ENCODE measurements around the gene DNAH17.
"Not testable (repeated sequence)": the region's sequence is repeated elsewhere in the genome, so short reads cannot be mapped to it uniquely, and the experiment has no call there.

The DNAH17 gene

GRCh38 chr17:78528541-78528940 lies 48.7 kb downstream of the DNAH17 start:
- no peak overlapping the region for H3K27ac ChIP-seq
- DNase-seq (ENCODE audit: low read depth, low spot score): no peak

- DNase-seq (ENCODE audit: low read depth, low spot score): no peak
- no peak overlapping the region for H3K27ac ChIP-seq
These were observed 49.9 kb downstream of the DNAH17 start for GRCh38 chr17:78527345-78527744.

- H3K27ac ChIP-seq: no peak overlapping the region
- no peak for DNase-seq (ENCODE audit: low read depth, low spot score)
These were observed 50.8 kb downstream of the DNAH17 start for GRCh38 chr17:78526231-78527025.

DNA sequence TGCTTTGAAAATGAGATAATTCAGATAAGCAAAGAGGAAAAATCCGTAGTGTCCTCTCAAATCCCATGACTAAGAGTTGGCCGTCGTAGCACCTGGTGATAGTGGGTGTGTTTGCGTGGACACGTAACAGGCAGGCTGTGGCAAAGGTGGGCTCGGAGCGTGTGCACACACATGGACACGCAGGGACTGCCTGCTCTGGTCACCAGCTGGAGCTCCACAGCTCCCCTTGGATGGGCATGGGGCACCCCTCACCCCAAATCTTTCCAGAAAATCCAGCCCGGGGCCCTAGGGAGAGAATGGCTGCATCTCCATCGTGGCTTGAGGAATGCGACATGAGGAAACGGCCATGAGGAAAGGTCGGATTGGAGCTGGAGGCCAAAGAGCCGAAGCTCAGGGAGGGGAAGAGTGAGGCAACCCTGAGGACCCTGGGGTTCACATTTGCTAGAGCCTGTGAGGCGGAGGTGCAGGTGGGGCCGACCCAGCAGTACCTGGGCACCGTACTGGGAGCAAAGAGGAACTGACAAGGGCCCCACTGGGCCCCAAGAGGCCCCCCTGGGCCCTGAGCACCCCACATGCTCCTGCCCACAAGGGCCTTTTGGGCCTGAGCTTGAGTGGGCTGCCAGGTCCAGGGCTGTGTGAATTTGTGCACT lies 51.6 kb downstream of the DNAH17 start:
- no peak for DNase-seq (ENCODE audit: low read depth, low spot score)
- no peak overlapping the region for H3K27ac ChIP-seq

- no peak overlapping the region for H3K27ac ChIP-seq
- no peak for DNase-seq (ENCODE audit: low read depth, low spot score)
These were observed 52.2 kb downstream of the DNAH17 start for GRCh38 chr17:78524870-78525510.

DNA sequence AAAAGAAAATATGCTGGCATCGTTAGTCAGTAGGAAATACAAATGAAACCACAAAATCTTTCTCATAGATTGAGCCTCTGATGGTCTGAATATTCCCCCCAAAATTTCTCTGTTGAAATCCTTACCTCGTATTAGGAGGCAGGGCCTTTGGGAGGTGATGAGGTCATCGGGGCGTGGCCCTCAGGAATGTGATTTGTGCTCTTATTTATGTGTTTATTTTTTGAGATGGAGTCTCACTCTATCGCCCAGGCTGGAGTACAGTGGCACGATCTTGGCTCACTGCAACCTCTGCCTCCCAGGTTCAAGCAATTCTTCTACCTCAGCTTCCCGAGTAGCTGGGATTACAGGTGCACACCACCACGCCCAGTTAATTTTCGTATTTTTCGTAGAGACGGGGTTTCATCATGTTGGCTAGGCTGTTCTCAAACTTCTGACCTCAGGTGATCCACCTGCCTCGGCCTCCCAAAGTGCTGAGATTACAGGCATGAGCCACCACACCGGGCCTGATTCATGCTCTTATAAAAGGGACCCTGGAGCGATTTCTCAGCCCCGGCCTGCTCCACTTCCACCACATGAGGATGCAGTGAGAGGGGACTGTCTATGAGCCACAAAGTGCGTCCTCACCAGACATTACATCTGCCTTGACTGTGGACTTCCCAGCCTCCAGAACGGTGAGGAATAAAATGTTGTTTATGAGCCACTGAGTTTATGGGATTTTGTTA lies 53.1 kb downstream of the DNAH17 start:
- DNase-seq (ENCODE audit: low read depth, low spot score): no peak
- no peak overlapping the region for H3K27ac ChIP-seq

GRCh38 chr17:78522031-78522809 lies 55.0 kb downstream of the DNAH17 start:
- DNase-seq (ENCODE audit: low read depth, low spot score): no peak
- no peak overlapping the region for H3K27ac ChIP-seq

GRCh38 chr17:78517421-78517820 lies 59.8 kb downstream of the DNAH17 start:
- DNase-seq (ENCODE audit: low read depth, low spot score): no peak
- H3K27ac ChIP-seq: no peak overlapping the region

- H3K27ac ChIP-seq: no peak overlapping the region
- no peak for DNase-seq (ENCODE audit: low read depth, low spot score)
These were observed 61.7 kb downstream of the DNAH17 start for GRCh38 chr17:78515480-78515879.

GRCh38 chr17:78514521-78514920 lies 62.7 kb downstream of the DNAH17 start:
- no peak overlapping the region for H3K27ac ChIP-seq
- DNase-seq (ENCODE audit: low read depth, low spot score): no peak

DNA sequence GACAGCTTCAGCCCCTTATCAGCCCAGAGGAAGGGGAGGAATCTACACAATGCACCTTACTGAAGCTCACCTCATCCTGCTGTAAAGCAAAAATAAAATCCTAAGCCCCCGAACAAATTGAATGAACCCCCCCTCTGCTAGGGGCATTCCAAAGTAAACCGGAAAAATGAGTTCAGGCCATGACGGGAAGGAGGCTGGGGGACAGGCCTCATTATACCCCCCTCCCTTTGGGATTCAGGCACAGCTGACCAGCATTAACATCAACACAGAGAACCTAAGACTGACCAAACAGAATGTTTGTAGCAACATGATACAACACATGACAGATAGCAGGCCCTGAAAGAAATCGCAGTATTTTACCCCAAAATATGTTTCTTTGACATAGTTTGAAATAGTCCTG lies 64.2 kb downstream of the DNAH17 start:
- no peak overlapping the region for H3K27ac ChIP-seq
- DNase-seq (ENCODE audit: low read depth, low spot score): no peak

GRCh38 chr17:78510141-78511075 lies 66.8 kb downstream of the DNAH17 start:
- DNase-seq (ENCODE audit: low read depth, low spot score): no peak
- no peak overlapping the region for H3K27ac ChIP-seq

DNA sequence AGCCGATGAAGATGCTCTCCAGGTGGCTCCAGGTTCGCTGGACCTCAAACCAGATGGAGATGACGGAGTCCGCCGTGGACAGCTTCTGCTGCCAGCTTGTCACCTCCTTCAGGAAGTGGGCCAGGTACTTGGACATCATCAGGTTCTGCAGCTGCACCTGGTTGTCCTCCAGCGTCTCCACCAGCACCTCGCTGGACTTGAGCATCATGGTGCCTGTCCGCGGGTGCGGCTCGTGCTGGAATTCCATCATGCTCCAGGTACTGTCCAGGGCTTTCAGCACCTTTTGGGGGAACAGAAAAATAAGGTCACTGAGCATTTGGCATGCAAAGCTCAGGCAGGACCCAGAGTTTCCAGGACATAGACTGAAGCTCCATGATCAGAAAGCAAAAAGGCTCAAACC lies 69.7 kb downstream of the DNAH17 start:
- DNase-seq (ENCODE audit: low read depth, low spot score): no peak
- H3K27ac ChIP-seq: no peak overlapping the region

DNA sequence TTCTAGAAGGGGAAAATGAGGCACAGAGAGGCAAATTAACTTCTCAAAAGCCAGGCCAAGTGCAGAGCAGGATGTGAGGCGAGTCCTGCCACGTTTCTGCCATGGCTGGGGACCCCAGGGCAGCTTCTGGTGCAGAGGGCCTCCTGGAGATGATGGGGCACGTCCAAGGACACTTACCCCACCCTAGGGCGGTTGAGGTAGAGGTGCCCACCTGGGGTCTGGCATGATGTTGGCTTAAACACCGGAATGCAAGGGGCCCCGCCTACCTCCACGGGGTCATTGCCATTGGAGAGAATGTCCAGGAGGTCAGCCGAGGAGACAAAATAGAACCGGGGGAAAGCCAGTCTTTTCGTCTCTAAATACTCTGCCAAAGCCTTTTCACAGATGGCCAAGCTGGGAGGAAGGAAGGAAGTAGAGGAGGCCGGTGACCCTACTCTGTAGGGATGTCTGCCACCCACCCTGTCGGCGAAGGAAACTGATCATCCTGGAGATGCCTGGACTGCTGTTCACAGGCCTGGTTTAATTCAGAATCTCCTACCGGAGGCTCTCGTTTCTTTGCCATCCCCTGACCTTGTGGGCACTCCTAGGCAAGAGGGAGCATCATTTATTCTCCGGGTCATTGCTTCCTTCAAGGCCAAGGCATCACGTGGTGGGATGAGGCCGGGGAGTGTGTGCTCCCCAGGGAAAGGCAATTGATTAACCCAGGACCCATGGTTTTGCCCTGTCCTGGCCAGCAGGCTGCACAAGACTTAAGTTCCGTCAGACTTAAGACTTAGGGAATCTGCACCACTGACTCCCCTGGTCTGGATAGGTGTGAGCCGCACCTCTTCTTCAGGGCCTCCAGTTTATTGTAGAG lies 70.5 kb downstream of the DNAH17 start:
- no peak for DNase-seq (ENCODE audit: low read depth, low spot score)
- H3K27ac ChIP-seq: no peak overlapping the region

DNA sequence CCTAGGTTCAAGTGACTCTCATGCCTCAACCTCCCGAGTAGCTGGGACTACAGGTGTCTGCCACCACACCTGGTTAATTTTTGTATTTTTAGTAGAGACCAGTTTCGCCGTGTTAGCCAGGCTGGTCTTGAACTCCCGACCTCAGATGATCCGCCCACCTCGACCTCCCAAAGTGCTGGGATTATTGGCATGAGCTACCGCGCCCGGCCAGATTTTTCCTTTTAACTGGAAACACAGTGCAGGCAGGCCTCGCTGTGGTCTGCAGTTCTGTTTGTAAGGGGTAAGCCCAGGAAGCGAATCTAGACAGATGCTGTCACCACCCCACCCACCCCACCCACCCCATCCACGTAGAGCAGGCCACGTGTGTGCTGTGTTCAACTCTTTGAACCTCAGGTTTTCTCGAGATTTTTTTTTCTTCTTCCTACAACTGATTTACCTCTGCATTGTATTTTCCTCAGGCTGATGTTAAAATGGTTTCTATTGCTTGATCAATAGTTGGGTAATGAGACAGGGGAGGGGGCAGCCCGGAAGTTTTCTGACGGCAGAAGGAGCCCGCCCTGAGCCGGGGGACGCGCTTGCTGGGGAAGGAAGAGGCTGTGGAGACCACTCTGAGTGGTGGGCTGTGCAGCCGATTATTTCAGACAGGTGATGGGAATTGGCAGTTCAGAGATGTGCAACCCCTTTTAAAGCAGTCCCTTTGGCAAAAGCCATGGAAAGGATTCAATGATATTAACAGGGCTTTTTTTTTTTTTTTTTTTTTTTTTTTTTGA lies 72.9 kb downstream of the DNAH17 start:
- no peak for DNase-seq (ENCODE audit: low read depth, low spot score)
- H3K27ac ChIP-seq: no peak overlapping the region

DNA sequence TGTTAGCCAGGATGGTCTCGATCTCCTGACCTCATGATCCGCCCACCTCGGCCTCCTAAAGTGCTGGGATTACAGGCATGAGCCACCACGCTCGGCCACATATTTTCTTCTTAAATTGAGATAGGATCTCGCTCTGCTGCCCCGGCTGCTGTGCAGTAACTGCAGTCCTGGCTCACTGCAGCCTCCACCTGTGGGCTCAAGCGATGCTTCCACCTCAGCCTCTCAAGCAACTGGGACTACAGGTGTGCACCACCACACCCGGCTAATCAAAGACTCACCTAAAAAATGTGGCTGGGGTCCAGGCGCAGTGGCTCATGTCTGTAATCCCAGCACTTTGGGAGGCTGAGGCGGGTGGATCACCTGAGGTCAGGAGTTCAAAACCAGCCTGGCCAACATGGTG lies 73.8 kb downstream of the DNAH17 start:
- not testable (repeated sequence) for H3K27ac ChIP-seq; DNase-seq (ENCODE audit: low read depth, low spot score)

GRCh38 chr17:78502611-78503148 lies 74.5 kb downstream of the DNAH17 start:
- no peak for DNase-seq (ENCODE audit: low read depth, low spot score)

More at GRCh38 chr17:78502611-78503148, 74.5 kb downstream of the DNAH17 start:
- no peak overlapping the region for H3K27ac ChIP-seq

All from epithelial cell of prostate (primary cell).